Uterus (tissue), 2 donors: Measurements from ENCODE around the gene KLHDC7B.

ENCODE experiments used
- POLR2A ChIP-seq, 2 donors: fragments of 450-650 bp; IDR thresholded peaks; one replicate each; pipeline ENCODE4 v1.6.1; 2016; ENCODE audit warnings: antibody characterized with exemption in 2 of 2, mild to moderate bottlenecking in 1 of 2, moderate library complexity in 1 of 2
- TF ChIP-seq, protein P1 (sequence below), 4 experiments: fragments of 200-600 bp in 2 of 4; fragments of 450-650 bp in 2 of 4; sonication (generic) in 2 of 4; IDR thresholded peaks; one replicate each; pipeline ENCODE4 v1.5.1; 2016 to 2019; ENCODE audit warnings: antibody characterized with exemption in 4 of 4, mild to moderate bottlenecking in 2 of 4, moderate library complexity in 1 of 4

DNA sequence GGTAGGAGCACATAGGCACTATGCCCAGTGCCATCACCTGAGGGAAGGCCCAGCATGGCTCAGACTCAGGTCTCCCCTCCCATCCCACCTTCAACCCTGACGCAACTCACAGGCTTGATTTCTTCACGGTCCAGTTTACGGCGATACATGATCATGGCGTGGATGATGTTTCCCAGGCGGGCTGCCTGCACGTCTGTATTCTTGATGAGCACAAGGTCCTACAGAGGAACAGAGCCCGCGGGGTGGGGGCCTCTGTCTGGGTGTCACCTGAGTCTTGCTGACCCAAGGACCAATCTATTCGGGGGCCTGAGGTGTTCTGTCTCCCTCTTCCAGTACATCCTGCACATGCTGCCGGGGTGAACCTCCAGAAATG is 28.7 kb downstream of the KLHDC7B start:
- TF ChIP-seq POLR2A (IDR thresholded peaks at IDR 0.05) = no peak
- TF ChIP-seq, protein P1, sequence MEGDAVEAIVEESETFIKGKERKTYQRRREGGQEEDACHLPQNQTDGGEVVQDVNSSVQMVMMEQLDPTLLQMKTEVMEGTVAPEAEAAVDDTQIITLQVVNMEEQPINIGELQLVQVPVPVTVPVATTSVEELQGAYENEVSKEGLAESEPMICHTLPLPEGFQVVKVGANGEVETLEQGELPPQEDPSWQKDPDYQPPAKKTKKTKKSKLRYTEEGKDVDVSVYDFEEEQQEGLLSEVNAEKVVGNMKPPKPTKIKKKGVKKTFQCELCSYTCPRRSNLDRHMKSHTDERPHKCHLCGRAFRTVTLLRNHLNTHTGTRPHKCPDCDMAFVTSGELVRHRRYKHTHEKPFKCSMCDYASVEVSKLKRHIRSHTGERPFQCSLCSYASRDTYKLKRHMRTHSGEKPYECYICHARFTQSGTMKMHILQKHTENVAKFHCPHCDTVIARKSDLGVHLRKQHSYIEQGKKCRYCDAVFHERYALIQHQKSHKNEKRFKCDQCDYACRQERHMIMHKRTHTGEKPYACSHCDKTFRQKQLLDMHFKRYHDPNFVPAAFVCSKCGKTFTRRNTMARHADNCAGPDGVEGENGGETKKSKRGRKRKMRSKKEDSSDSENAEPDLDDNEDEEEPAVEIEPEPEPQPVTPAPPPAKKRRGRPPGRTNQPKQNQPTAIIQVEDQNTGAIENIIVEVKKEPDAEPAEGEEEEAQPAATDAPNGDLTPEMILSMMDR (IDR thresholded peaks at IDR 0.05) = no peak
